ENCODE data around the gene PRR15. TPM values are rescaled to one million over a fixed set of nuclear protein-coding genes. Genes with fewer than 3 reads are reported as not detected.
"Not testable (repeated sequence)": the region's sequence is repeated elsewhere in the genome, so short reads cannot be mapped to it uniquely, and the experiment has no call there.

PRR15 gene, protein sequence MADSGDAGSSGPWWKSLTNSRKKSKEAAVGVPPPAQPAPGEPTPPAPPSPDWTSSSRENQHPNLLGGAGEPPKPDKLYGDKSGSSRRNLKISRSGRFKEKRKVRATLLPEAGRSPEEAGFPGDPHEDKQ
- 4.1 TPM for total RNA-seq
- long read RNA-seq, partial matches to known transcripts = 0 of 8 reads
- long read RNA-seq, other reads (novel, unspliced or antisense) = 3 of 8 reads

DNA sequence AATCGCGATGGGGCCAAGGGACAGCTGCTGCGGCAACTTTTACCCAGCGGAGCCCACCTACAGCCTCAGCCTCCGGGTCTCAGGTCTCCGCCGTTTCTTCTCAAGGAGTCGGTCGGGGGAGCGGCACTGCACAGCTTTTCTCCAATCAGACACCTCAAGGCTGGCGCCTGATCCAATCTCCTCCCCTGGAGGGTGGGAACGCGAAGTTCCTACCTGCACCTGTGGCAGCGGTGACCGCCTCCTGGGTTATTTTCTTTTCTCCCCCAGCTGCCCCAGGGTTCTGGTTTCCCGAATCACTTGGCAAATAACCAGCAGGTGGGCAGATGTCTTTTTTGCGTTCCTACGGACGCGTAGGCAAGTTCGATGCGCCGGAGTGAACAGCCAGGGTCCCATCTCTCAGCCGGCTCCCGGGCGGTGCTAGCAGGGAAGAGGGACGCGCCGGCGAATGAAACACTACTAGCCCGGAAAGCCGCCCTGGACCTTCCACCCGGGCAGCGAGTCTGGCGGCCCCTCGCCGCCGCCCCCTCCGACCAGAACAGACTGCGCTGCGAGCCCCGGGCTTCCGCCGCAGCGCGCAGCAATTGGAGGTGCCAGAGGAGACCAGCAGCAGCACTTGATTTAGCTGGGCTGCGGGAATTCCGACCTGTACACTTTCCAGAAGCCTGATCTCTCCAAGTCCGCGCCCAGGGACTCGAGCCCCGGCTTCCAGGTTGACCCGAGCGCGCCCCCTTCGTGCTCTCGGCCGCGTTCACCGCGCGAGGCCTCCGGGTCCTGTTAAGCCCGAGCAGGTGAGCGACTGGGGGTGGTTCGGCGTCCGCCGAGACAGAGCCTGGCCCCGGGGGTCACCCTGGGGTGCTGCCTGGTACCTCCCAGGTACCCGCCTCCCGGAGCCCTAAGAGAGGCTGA is at the start of gene PRR15:
TSS of gene PRR15 (plus strand) at position 246 of the 906 bp plus-strand sequence. CDS start 2,495 bp downstream, outside the sequence.
- intact Hi-C loops (cut with DNase I) = no loop called here
- no peaks in the 10 kb centered on the region for H3K9me3 ChIP-seq
- peaks cover 87% of the 10 kb centered on the region for H3K27me3 ChIP-seq (ENCODE audit: low read depth)
- no peaks in the 10 kb centered on the region for H3K36me3 ChIP-seq
- DNase-seq (peak; percentile 59), ATAC-seq (peak; percentile 54 to 75)
- H3K4me1 ChIP-seq = peaks cover 43% of the 10 kb centered on the region
- peak within 1 kb of the TSS; percentile 65 for H3K27ac ChIP-seq
- H3K4me3 ChIP-seq = peak within 1 kb of the TSS; percentile 60
- TF ChIP-seq, protein P1, sequence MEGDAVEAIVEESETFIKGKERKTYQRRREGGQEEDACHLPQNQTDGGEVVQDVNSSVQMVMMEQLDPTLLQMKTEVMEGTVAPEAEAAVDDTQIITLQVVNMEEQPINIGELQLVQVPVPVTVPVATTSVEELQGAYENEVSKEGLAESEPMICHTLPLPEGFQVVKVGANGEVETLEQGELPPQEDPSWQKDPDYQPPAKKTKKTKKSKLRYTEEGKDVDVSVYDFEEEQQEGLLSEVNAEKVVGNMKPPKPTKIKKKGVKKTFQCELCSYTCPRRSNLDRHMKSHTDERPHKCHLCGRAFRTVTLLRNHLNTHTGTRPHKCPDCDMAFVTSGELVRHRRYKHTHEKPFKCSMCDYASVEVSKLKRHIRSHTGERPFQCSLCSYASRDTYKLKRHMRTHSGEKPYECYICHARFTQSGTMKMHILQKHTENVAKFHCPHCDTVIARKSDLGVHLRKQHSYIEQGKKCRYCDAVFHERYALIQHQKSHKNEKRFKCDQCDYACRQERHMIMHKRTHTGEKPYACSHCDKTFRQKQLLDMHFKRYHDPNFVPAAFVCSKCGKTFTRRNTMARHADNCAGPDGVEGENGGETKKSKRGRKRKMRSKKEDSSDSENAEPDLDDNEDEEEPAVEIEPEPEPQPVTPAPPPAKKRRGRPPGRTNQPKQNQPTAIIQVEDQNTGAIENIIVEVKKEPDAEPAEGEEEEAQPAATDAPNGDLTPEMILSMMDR (IDR thresholded peaks at IDR 0.05) = no peak

DNA sequence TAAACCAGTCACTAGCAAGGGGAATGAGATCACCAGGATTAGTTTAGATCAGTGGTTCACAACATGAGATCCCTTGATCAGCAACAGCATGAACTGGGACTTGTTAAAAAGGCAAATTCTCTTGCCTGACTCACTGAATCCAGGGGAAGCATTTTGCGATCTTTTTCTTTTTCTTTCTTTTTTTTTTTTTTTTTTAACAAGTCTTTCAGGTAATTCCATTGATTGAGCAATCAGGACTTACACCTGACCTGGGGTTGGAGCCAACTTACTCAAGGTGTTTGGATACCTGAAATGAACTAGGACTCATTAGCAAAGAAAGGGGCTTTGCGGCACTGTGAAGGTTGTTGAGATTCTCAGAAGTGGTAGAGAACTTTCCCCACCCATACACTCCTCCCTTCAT is 47.1 kb upstream of the PRR15 start:
- H3K36me3 ChIP-seq = peaks cover 16% of the 10 kb centered on the region
- intact Hi-C loops (cut with DNase I) = no loop called here
- H3K27ac ChIP-seq = no peak overlapping the region
- H3K4me3 ChIP-seq = no peak overlapping the region
- H3K27me3 ChIP-seq (ENCODE audit: low read depth) = no peaks in the 10 kb centered on the region
- ATAC-seq (peak in 1 of 2 donors; percentile 39), DNase-seq (no peak)
- TF ChIP-seq, protein P1 (IDR thresholded peaks at IDR 0.05) = no peak
- no peaks in the 10 kb centered on the region for H3K9me3 ChIP-seq
- H3K4me1 ChIP-seq = no peaks in the 10 kb centered on the region

DNA sequence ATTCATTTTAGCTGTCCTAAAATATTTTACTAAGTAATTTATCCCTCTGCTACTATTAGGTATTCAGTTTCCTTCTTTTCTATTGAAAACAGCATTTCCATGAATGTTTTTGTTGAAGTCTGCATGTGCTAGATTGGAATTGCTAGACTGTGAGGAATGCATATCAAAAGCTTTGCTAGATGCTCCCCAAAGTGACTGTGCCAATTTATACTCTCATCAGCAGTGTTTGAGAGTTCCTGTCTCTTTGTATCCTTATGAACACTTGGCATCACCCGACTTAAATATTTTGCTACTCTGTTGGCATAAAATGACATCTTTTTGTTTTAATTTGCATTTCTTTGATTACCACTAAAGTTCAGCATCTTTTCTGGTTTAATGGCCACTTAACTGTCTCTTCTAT is 45.0 kb upstream of the PRR15 start:
- no peak for DNase-seq
- H3K9me3 ChIP-seq = no peaks in the 10 kb centered on the region
- no peak for ATAC-seq
- TF ChIP-seq, protein P1 (IDR thresholded peaks at IDR 0.05) = no peak
- H3K27me3 ChIP-seq (ENCODE audit: low read depth) = no peaks in the 10 kb centered on the region
- peaks cover 4% of the 10 kb centered on the region for H3K36me3 ChIP-seq
- H3K4me3 ChIP-seq = no peak overlapping the region
- no peaks in the 10 kb centered on the region for H3K4me1 ChIP-seq
- intact Hi-C loops (cut with DNase I) = no loop called here
- H3K27ac ChIP-seq = no peak overlapping the region

DNA sequence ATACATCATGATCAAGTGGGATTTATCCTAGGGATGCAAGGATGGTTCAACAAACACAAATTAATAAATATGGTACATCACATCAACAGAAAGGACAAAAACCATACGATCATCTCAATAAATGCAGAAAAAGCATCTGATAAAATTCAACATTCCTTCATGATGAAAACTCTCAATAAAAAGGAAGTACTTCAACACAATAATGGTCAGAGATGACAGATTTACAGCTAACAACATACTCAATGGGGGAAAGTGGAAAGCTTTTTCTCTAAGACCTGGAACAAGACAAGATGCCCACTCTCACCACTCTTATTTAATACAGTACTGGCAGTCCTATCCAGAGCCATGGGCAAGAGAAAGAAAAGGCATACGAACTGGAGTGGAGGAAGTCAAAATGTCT is 39.9 kb upstream of the PRR15 start:
- Histone ChIP-seq H3K36me3 (no peaks in the 10 kb centered on the region), H3K4me3 (no peak overlapping the region), H3K27me3 (ENCODE audit: low read depth) (no peaks in the 10 kb centered on the region), H3K27ac (no peak overlapping the region), H3K9me3 (no peaks in the 10 kb centered on the region), H3K4me1 (no peaks in the 10 kb centered on the region)
- intact Hi-C loops (cut with DNase I) = no loop called here
- no peak for ATAC-seq
- no peak for DNase-seq
- TF ChIP-seq, protein P1 (IDR thresholded peaks at IDR 0.05) = no peak

DNA sequence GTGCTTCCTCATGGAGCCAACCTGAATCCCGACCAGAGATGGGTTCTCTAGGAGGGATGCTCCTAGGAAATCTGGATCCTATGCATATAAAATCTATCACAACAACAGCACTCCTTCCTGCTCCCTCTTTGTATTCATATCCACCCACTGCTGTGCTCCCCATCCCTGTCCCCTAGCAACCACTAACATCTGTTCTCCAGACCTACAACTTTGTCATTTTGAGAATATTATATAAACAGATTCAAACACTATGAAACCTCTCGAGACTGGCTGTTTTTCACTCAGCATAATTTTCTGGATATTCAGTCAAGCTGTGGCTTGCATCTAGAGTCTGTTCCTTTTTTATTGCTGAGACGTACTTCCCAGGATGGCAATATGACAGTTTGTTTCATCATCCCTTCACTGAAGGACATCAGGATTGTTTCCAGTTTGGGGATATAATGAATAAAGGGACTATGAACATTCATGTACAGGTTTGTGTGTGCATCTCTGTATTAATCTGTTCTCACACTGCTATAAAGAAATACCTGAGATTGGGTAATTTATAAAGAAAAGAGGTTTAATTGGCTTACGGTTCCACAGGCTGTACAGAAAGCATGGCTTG is 36.0 kb upstream of the PRR15 start:
- Histone ChIP-seq H3K4me1 (no peaks in the 10 kb centered on the region), H3K27me3 (ENCODE audit: low read depth) (no peaks in the 10 kb centered on the region), H3K9me3 (no peaks in the 10 kb centered on the region), H3K4me3 (no peak overlapping the region), H3K36me3 (no peaks in the 10 kb centered on the region), H3K27ac (no peak overlapping the region)
- no peak for ATAC-seq
- TF ChIP-seq, protein P1 (IDR thresholded peaks at IDR 0.05) = no peak
- no peak for DNase-seq
- intact Hi-C loops (cut with DNase I) = no loop called here

DNA sequence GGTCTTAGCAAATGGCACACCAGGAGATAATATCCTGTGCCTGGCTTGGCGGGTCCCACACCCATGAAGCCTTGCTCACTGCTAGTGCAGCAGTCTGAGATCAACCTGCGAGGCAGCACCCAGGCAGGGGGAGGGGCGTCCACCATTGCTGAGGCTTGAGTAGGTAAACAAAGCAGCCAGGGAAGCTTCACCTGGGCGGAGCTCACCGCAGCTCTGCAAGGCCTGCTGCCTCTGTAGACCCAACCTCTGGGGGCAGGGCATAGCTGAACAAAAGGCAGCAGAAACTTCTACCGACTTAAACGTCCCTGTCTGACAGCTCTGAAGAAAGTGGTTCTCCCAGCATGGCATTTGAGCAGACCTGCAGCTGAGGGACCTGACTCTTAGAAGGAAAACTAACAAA is 35.1 kb upstream of the PRR15 start:
- H3K27ac ChIP-seq; H3K36me3 ChIP-seq; ATAC-seq; H3K4me3 ChIP-seq; H3K27me3 ChIP-seq (ENCODE audit: low read depth); H3K9me3 ChIP-seq; intact Hi-C loops (cut with DNase I); H3K4me1 ChIP-seq: not testable (repeated sequence)
- peak; percentile 48 for DNase-seq

All from lower lobe of right lung (tissue), 2 donors.